H9 (cell line): ENCODE data around the gene ACBD6. TPM values are rescaled to one million over a fixed set of nuclear protein-coding genes. Genes with fewer than 3 reads are reported as not detected.

ENCODE experiments used
- DNase-seq: peaks from one replicate; pipeline ENCODE4 v3.0.0-alpha.2; 2017
- H2AFZ ChIP-seq: one replicate; pipeline ENCODE4 v1.6.1; 2013; ENCODE audit warnings: mild to moderate bottlenecking, low read length, control low read depth, moderate library complexity
- H2AK5ac ChIP-seq: 2 replicates; pipeline ENCODE4 v1.6.1; 2013; ENCODE audit warnings: low read length, control low read depth, mixed read lengths; ENCODE audit not compliant: insufficient read length
- H2BK120ac ChIP-seq: one replicate; pipeline ENCODE4 v1.6.1; 2013; ENCODE audit warnings: low read depth, mild to moderate bottlenecking, low read length, control low read depth, inconsistent platforms; ENCODE audit not compliant: poor library complexity, severe bottlenecking
- H2BK12ac ChIP-seq: 2 replicates; pipeline ENCODE4 v1.6.1; 2013; ENCODE audit warnings: low read length, control low read depth, mixed read lengths, low read depth; ENCODE audit not compliant: insufficient read length
- H2BK15ac ChIP-seq: 2 replicates; pipeline ENCODE4 v1.6.1; 2013; ENCODE audit warnings: low read depth, low read length, control low read depth
- H2BK20ac ChIP-seq: one replicate; pipeline ENCODE4 v1.6.1; 2013; ENCODE audit warnings: low read depth, mild to moderate bottlenecking, low read length, control low read depth, inconsistent platforms; ENCODE audit not compliant: poor library complexity, severe bottlenecking
- H2BK5ac ChIP-seq: 2 replicates; pipeline ENCODE4 v1.6.1; 2013; ENCODE audit warnings: low read length, control low read depth, mixed read lengths; ENCODE audit not compliant: insufficient read length
- H3K14ac ChIP-seq: 2 replicates; pipeline ENCODE4 v1.6.1; 2013; ENCODE audit warnings: low read length, control low read depth; ENCODE audit not compliant: insufficient read depth
- H3K18ac ChIP-seq: 2 replicates; pipeline ENCODE4 v1.6.1; 2013; ENCODE audit warnings: low read depth, mild to moderate bottlenecking, mixed read lengths, low read length, control low read depth; ENCODE audit not compliant: insufficient read length
- H3K23ac ChIP-seq: 2 replicates; pipeline ENCODE4 v1.6.1; 2013; ENCODE audit warnings: low read length, control low read depth, mixed read lengths, low read depth; ENCODE audit not compliant: insufficient read length
- H3K23me2 ChIP-seq: 2 replicates; pipeline ENCODE4 v1.6.1; 2013; ENCODE audit warnings: low read depth, mild to moderate bottlenecking, mixed read lengths, low read length, control low read depth; ENCODE audit not compliant: insufficient read length, poor library complexity, severe bottlenecking
- H3K27ac ChIP-seq: 2 replicates; pipeline ENCODE4 v1.5.1; 2013; ENCODE audit warnings: low read length, control low read depth, mixed read lengths, low read depth; ENCODE audit not compliant: insufficient read length
- H3K27me3 ChIP-seq: 2 replicates; pipeline ENCODE4 v1.6.1; 2013; ENCODE audit warnings: low read length, control low read depth, inconsistent platforms; ENCODE audit not compliant: insufficient read depth
- H3K4ac ChIP-seq: 2 replicates; pipeline ENCODE4 v1.6.1; 2013; ENCODE audit warnings: low read depth, mild to moderate bottlenecking, control low read depth, inconsistent platforms, low read length, moderate library complexity
- H3K4me1 ChIP-seq: 2 replicates; pipeline ENCODE4 v1.6.1; 2013; ENCODE audit warnings: low read length, control low read depth, inconsistent platforms; ENCODE audit not compliant: insufficient read depth
- H3K4me2 ChIP-seq: 2 replicates; pipeline ENCODE4 v1.6.1; 2013; ENCODE audit warnings: low read length, control low read depth, mixed read lengths; ENCODE audit not compliant: insufficient read length, insufficient read depth
- H3K56ac ChIP-seq: 2 replicates; pipeline ENCODE4 v1.6.1; 2013; ENCODE audit warnings: low read depth, mild to moderate bottlenecking, mixed read lengths, low read length, control low read depth; ENCODE audit not compliant: insufficient read length
- H3K79me1 ChIP-seq: 2 replicates; pipeline ENCODE4 v1.6.1; 2013; ENCODE audit warnings: low read depth, mild to moderate bottlenecking, moderate library complexity, low read length, control low read depth, inconsistent platforms; ENCODE audit not compliant: insufficient read depth, poor library complexity, severe bottlenecking
- H3K79me2 ChIP-seq: 2 replicates; pipeline ENCODE4 v1.6.1; 2013; ENCODE audit warnings: low read length, control low read depth, inconsistent platforms; ENCODE audit not compliant: insufficient read depth
- H3K9ac ChIP-seq: 2 replicates; pipeline ENCODE4 v1.6.1; 2013; ENCODE audit warnings: low read length, control low read depth, mixed read lengths; ENCODE audit not compliant: insufficient read length; ENCODE audit errors: extremely low read depth
- H3K9me3 ChIP-seq: one replicate; pipeline ENCODE4 v1.6.1; 2013; ENCODE audit warnings: low read depth, low read length, inconsistent platforms; ENCODE audit not compliant: control insufficient read depth
- H3T11ph ChIP-seq: one replicate; pipeline ENCODE4 v1.6.1; 2013; ENCODE audit warnings: mild to moderate bottlenecking, low read length, control low read depth, inconsistent platforms
- H4K20me1 ChIP-seq: one replicate; pipeline ENCODE4 v1.6.1; 2013; ENCODE audit not compliant: control insufficient read depth, insufficient read length, insufficient read depth
- H4K5ac ChIP-seq: 2 replicates; pipeline ENCODE4 v1.6.1; 2013; ENCODE audit warnings: low read depth, mild to moderate bottlenecking, mixed read lengths, low read length, control low read depth; ENCODE audit not compliant: insufficient read length
- H4K8ac ChIP-seq: replicated peaks from 2 replicates; pipeline ENCODE4 v1.6.1; 2013; ENCODE audit warnings: low read length, control low read depth, mixed read lengths, low read depth; ENCODE audit not compliant: insufficient read length
- H4K91ac ChIP-seq: 2 replicates; pipeline ENCODE4 v1.6.1; 2013; ENCODE audit warnings: low read depth, mild to moderate bottlenecking, moderate library complexity, mixed read lengths, low read length, control low read depth; ENCODE audit not compliant: insufficient read length
- H3K27ac Mint-ChIP-seq, 3 experiments: 2 replicates in 2 of 3; 3 replicates in 1 of 3; pipeline ENCODE4 v1.8.0; 2020 to 2021; ENCODE audit warnings: mixed read lengths in 3 of 3, mild to moderate bottlenecking in 1 of 3, moderate library complexity in 1 of 3
- H3K27me3 Mint-ChIP-seq: 2 replicates; pipeline ENCODE4 v1.8.0; 2021; ENCODE audit warnings: low read depth, mild to moderate bottlenecking, moderate library complexity, mixed read lengths
- H3K36me3 Mint-ChIP-seq, 3 experiments: 2 replicates in 2 of 3; 3 replicates in 1 of 3; pipeline ENCODE4 v1.8.0; 2020 to 2021; ENCODE audit warnings: low read depth in 3 of 3, mixed read lengths in 3 of 3; ENCODE audit not compliant: insufficient read depth in 1 of 3
- H3K4me1 Mint-ChIP-seq, 2 experiments: 2 replicates each; pipeline ENCODE4 v1.8.0; 2020; ENCODE audit warnings: mixed read lengths in 2 of 2
- H3K4me3 Mint-ChIP-seq, 2 experiments: 2 replicates in 1 of 2; 3 replicates in 1 of 2; pipeline ENCODE4 v1.8.0; 2020 to 2021; ENCODE audit warnings: mild to moderate bottlenecking in 2 of 2, mixed read lengths in 2 of 2, moderate library complexity in 1 of 2
- H3K9me3 Mint-ChIP-seq, 2 experiments: 2 replicates in 1 of 2; 3 replicates in 1 of 2; pipeline ENCODE4 v1.8.0; 2020; ENCODE audit warnings: mild to moderate bottlenecking in 2 of 2, mixed read lengths in 2 of 2, moderate library complexity in 1 of 2
- WGBS: extraction: QIAGEN DNeasy Blood & Tissue Kit; methylation state at CpG from one replicate; pipeline ENCODE4 v1.1.7; 2013; ENCODE audit warnings: missing lambda C conversion rate, low lambda C conversion rate, mixed read lengths; ENCODE audit not compliant: insufficient read length; ENCODE audit errors: extremely low coverage; 5-methylcytosine and 5-hydroxymethylcytosine counted together
- total RNA-seq: library from RNA; stranded (reverse); gene quantifications from 2 replicates; pipeline ENCODE4 v1.2.1, GENCODE V29; 2021
- TF ChIP-seq, protein P1 (sequence below): fragments of 200-600 bp; sonication (generic); conservative IDR thresholded peaks from 3 replicates; pipeline ENCODE4 v1.8.0; 2021; ENCODE audit warnings: antibody characterized with exemption, mild to moderate bottlenecking

The ACBD6 gene
- total RNA-seq, 1 experiment from 2014 or later = 51.4 TPM

- TF ChIP-seq, protein P1, sequence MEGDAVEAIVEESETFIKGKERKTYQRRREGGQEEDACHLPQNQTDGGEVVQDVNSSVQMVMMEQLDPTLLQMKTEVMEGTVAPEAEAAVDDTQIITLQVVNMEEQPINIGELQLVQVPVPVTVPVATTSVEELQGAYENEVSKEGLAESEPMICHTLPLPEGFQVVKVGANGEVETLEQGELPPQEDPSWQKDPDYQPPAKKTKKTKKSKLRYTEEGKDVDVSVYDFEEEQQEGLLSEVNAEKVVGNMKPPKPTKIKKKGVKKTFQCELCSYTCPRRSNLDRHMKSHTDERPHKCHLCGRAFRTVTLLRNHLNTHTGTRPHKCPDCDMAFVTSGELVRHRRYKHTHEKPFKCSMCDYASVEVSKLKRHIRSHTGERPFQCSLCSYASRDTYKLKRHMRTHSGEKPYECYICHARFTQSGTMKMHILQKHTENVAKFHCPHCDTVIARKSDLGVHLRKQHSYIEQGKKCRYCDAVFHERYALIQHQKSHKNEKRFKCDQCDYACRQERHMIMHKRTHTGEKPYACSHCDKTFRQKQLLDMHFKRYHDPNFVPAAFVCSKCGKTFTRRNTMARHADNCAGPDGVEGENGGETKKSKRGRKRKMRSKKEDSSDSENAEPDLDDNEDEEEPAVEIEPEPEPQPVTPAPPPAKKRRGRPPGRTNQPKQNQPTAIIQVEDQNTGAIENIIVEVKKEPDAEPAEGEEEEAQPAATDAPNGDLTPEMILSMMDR = no peak
Observed at GRCh38 chr1:180532854-180533253, 30.5 kb upstream of the ACBD6 start.

More at GRCh38 chr1:180532854-180533253, 30.5 kb upstream of the ACBD6 start:
- H3K4me1 ChIP-seq = no peaks in the 10 kb centered on the region
- no peaks in the 10 kb centered on the region for H3K9me3 Mint-ChIP-seq
- H3K23ac ChIP-seq = no peak overlapping the region
- H3K36me3 Mint-ChIP-seq = no peaks in the 10 kb centered on the region
- no peak overlapping the region for H4K5ac ChIP-seq
- H2BK15ac ChIP-seq = no peak overlapping the region
- H3K9ac ChIP-seq = no peak overlapping the region
- H3K9me3 ChIP-seq = no peaks in the 10 kb centered on the region
- no peak overlapping the region for H3K4me3 Mint-ChIP-seq
- no peaks in the 10 kb centered on the region for H3K27me3 Mint-ChIP-seq
- no peak overlapping the region for H3K4ac ChIP-seq
- no peak overlapping the region for H3K18ac ChIP-seq
- no peak overlapping the region for H3K14ac ChIP-seq
- no peak overlapping the region for H2BK5ac ChIP-seq
- peaks cover 8 to 9% of the 10 kb centered on the region in 2 experiments; a peak in 3 of 4 replicates for H3K4me1 Mint-ChIP-seq
- H3K79me2 ChIP-seq = no peaks in the 10 kb centered on the region
- H3K56ac ChIP-seq = no peak overlapping the region
- H2AFZ ChIP-seq = no peak overlapping the region
- DNase-seq = no peak
- H3K79me1 ChIP-seq = no peaks in the 10 kb centered on the region
- no peak overlapping the region for H2BK12ac ChIP-seq
- H2AK5ac ChIP-seq = no peak overlapping the region
- no peak overlapping the region for H2BK20ac ChIP-seq
- no peak overlapping the region for H3T11ph ChIP-seq
- no peaks in the 10 kb centered on the region for H4K20me1 ChIP-seq
- no peaks in the 10 kb centered on the region for H3K27me3 ChIP-seq
- WGBS = no CpG with 5 or more reads among the region's 5 CpGs
- no peak overlapping the region for H3K27ac Mint-ChIP-seq
- H3K23me2 ChIP-seq = no peaks in the 10 kb centered on the region
- H3K4me2 ChIP-seq = no peak overlapping the region
- H4K8ac ChIP-seq = no peak overlapping the region
- H4K91ac ChIP-seq = no peak overlapping the region
- H2BK120ac ChIP-seq = no peak overlapping the region
- no peak overlapping the region for H3K27ac ChIP-seq
